Measurements from ENCODE around the gene AKAP1. TPM values are rescaled to one million over a fixed set of nuclear protein-coding genes. Genes with fewer than 3 reads are reported as not detected.

Gene AKAP1
- total RNA-seq, 1 donor from 2014 or later = 127 TPM

- Histone ChIP-seq H3K4me1 (peaks cover 0 to 4% of the 10 kb centered on the region in 2 donors), H3K9me3 (no peaks in the 10 kb centered on the region), H3K27ac (no peak overlapping the region), H3K4me3 (no peak overlapping the region), H3K27me3 (no peaks in the 10 kb centered on the region), H3K36me3 (no peaks in the 10 kb centered on the region)
- intact Hi-C loops (cut with DNase I) = no loop called here
- no peak for DNase-seq (ENCODE audit: low spot score in 2 of 2)
- no peak for TF ChIP-seq CTCF (IDR thresholded peaks at IDR 0.05)
These were observed 34.7 kb upstream of the AKAP1 start for GRCh38 chr17:57050306-57050705.

GRCh38 chr17:57051886-57052361 lies 33.1 kb upstream of the AKAP1 start:
- intact Hi-C loops (cut with DNase I) = no loop called here

GRCh38 chr17:57062865-57063264 lies 22.2 kb upstream of the AKAP1 start:
- no peak for DNase-seq (ENCODE audit: low spot score in 2 of 2)
- H3K36me3 ChIP-seq = no peaks in the 10 kb centered on the region
- H3K9me3 ChIP-seq = no peaks in the 10 kb centered on the region
- H3K27ac ChIP-seq = no peak overlapping the region
- intact Hi-C loops (cut with DNase I) = no loop called here
- H3K4me3 ChIP-seq = no peak overlapping the region
- H3K27me3 ChIP-seq = no peaks in the 10 kb centered on the region
- no peaks in the 10 kb centered on the region for H3K4me1 ChIP-seq
- no peak for TF ChIP-seq CTCF (IDR thresholded peaks at IDR 0.05)

More at GRCh38 chr17:57051886-57052361, 33.1 kb upstream of the AKAP1 start:
- no peaks in the 10 kb centered on the region for H3K27me3 ChIP-seq
- no peaks in the 10 kb centered on the region for H3K9me3 ChIP-seq
- no peaks in the 10 kb centered on the region for H3K36me3 ChIP-seq
- no peaks in the 10 kb centered on the region for H3K4me1 ChIP-seq
- no peak for TF ChIP-seq CTCF (IDR thresholded peaks at IDR 0.05)
- no peak overlapping the region for H3K27ac ChIP-seq
- no peak overlapping the region for H3K4me3 ChIP-seq
- DNase-seq (ENCODE audit: low spot score in 2 of 2) = no peak

- no peak for DNase-seq (ENCODE audit: low spot score in 2 of 2)
- H3K27me3 ChIP-seq = no peaks in the 10 kb centered on the region
- H3K27ac ChIP-seq = no peak overlapping the region
- intact Hi-C loops (cut with DNase I) = no loop called here
- no peaks in the 10 kb centered on the region for H3K4me1 ChIP-seq
- H3K4me3 ChIP-seq = no peak overlapping the region
- TF ChIP-seq CTCF (IDR thresholded peaks at IDR 0.05) = no peak
- no peaks in the 10 kb centered on the region for H3K36me3 ChIP-seq
- H3K9me3 ChIP-seq = no peaks in the 10 kb centered on the region
These were observed 17.9 kb upstream of the AKAP1 start for GRCh38 chr17:57067162-57067561.

GRCh38 chr17:57067781-57068180 lies 17.3 kb upstream of the AKAP1 start:
- Histone ChIP-seq H3K9me3 (no peaks in the 10 kb centered on the region), H3K27ac (no peak overlapping the region), H3K4me1 (no peaks in the 10 kb centered on the region), H3K4me3 (no peak overlapping the region), H3K27me3 (no peaks in the 10 kb centered on the region), H3K36me3 (no peaks in the 10 kb centered on the region)
- intact Hi-C loops (cut with DNase I) = no loop called here
- no peak for TF ChIP-seq CTCF (IDR thresholded peaks at IDR 0.05)
- DNase-seq (ENCODE audit: low spot score in 2 of 2) = no peak

GRCh38 chr17:57068222-57068658 lies 16.8 kb upstream of the AKAP1 start:
- H3K4me1 ChIP-seq = peaks cover 0 to 2% of the 10 kb centered on the region in 2 donors
- H3K27ac ChIP-seq = no peak overlapping the region
- TF ChIP-seq CTCF (IDR thresholded peaks at IDR 0.05) = no peak
- no peaks in the 10 kb centered on the region for H3K27me3 ChIP-seq
- H3K36me3 ChIP-seq = no peaks in the 10 kb centered on the region
- no peak for DNase-seq (ENCODE audit: low spot score in 2 of 2)
- no peaks in the 10 kb centered on the region for H3K9me3 ChIP-seq
- intact Hi-C loops (cut with DNase I) = no loop called here
- no peak overlapping the region for H3K4me3 ChIP-seq

All from ascending aorta (tissue), 2 donors.